GM21619 (cell line): ENCODE data around the gene MOK.
"Not testable (repeated sequence)": the region's sequence is repeated elsewhere in the genome, so short reads cannot be mapped to it uniquely, and the experiment has no call there.

Experiments used
- ATAC-seq: cut with Tn5 transposase; IDR thresholded peaks from one replicate; pipeline ENCODE4 v1.9.1; 2021; ENCODE audit not compliant: unreplicated experiment

The MOK gene

GRCh38 chr14:102304611-102305506 lies at the start of gene MOK:
MOK (minus strand) TSS chr14:102305164; CDS start chr14:102304968, 196 bp downstream.
- peak; percentile 92 for ATAC-seq

- no peak for ATAC-seq
Measured at GRCh38 chr14:102353126-102353619, 48.2 kb upstream of the MOK start.

- no peak for ATAC-seq
Measured at GRCh38 chr14:102352213-102352612, 47.2 kb upstream of the MOK start.

- not testable (repeated sequence) for ATAC-seq
Measured at GRCh38 chr14:102351593-102351992, 46.6 kb upstream of the MOK start.

GRCh38 chr14:102351023-102351422 lies 46.1 kb upstream of the MOK start:
- no peak for ATAC-seq

GRCh38 chr14:102348376-102348775 lies 43.4 kb upstream of the MOK start:
- ATAC-seq = no peak

GRCh38 chr14:102346645-102347044 lies 41.7 kb upstream of the MOK start:
- no peak for ATAC-seq

- no peak for ATAC-seq
Measured at GRCh38 chr14:102345232-102345631, 40.3 kb upstream of the MOK start.

GRCh38 chr14:102344485-102344884 lies 39.5 kb upstream of the MOK start:
- no peak for ATAC-seq

- ATAC-seq = no peak
Measured at GRCh38 chr14:102344084-102344483, 39.1 kb upstream of the MOK start.

- ATAC-seq = no peak
Measured at GRCh38 chr14:102342238-102342637, 37.3 kb upstream of the MOK start.

GRCh38 chr14:102341566-102341965 lies 36.6 kb upstream of the MOK start:
- ATAC-seq = no peak

GRCh38 chr14:102338724-102339123 lies 33.8 kb upstream of the MOK start:
- no peak for ATAC-seq

GRCh38 chr14:102335163-102335562 lies 30.2 kb upstream of the MOK start:
- no peak for ATAC-seq

GRCh38 chr14:102333795-102334705 lies 29.1 kb upstream of the MOK start:
- ATAC-seq = no peak

- ATAC-seq = no peak
Measured at GRCh38 chr14:102333390-102333789, 28.4 kb upstream of the MOK start.

GRCh38 chr14:102330806-102331205 lies 25.8 kb upstream of the MOK start:
- no peak for ATAC-seq

- ATAC-seq = not testable (repeated sequence)
Measured at GRCh38 chr14:102329381-102329780, 24.4 kb upstream of the MOK start.

GRCh38 chr14:102326583-102326982 lies 21.6 kb upstream of the MOK start:
- no peak for ATAC-seq

- ATAC-seq = no peak
Measured at GRCh38 chr14:102325791-102326345, 20.9 kb upstream of the MOK start.

GRCh38 chr14:102323102-102323501 lies 18.1 kb upstream of the MOK start:
- ATAC-seq = no peak
